SKM-1 (cell line): ENCODE measurements around the gene CKB.

Source experiments
- DNase-seq: peaks from one replicate; lab custom pipeline; 2025; ENCODE audit not compliant: unreplicated experiment; lab: John Stamatoyannopoulos, UW

CKB gene

GRCh38 chr14:103539056-103539825 lies 16.6 kb upstream of the CKB start:
- no peak for DNase-seq

- no peak for DNase-seq
Observed at GRCh38 chr14:103538291-103539055, 15.8 kb upstream of the CKB start.

DNA sequence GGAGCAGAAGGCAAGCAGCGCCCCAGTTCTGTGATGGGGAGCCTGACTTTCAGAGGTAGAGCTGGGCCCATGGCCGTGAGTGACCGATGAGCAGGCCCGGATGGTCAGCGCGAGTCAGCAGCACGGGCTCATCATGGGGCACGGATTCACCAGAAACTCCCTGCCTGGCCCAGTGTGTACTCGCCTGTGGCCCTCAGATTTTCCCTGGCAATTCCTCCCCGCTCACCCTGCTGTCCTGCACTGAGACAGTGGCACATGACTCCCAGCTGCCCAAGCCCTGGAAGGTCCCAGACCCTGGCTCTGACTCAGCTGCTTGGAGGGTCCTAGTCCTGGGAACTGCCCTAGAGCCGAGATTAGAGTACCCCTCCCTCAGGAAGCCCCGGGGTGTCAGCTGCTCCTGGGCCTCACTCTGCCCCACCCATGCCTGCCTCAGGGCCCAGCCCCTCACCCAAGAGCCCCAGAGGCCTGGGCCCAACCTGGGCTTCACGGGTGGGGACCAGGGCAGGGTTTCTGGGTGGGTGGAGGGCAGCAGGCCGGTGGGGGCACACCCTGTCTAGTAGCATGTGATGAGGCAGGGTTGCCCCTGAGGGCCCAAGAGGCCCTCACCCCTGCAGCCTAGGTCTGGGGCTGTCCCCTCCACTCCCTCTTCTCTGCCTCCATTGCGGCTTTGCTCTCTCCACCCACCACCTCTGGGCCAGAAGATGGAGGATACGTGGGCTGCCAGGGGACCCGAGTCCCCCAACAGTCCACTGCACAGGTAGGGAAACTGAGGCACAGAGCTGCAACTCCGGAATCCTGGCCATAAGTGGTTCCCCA lies 14.8 kb upstream of the CKB start:
- DNase-seq = no peak

DNA sequence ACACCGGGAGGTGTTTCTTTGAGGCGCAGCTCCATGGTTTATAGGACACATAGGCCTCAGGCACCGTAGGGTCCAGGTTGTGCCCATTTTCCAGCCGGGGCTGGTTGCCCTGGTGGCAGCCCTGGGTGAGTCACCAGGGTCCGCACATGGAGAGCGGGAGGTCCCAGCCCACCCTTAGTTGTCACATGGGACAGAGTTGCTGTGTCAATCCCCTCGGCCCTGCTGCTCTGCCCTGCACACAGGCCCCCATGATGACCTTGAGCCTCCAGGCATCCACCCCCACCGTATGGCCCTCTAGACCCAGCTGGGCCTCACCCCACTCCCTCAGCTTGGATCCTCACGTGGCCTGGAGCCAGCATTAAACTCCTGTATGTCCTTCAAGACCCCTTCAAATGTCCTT lies 14.1 kb upstream of the CKB start:
- DNase-seq = no peak

GRCh38 chr14:103535891-103536565 lies 13.4 kb upstream of the CKB start:
- no peak for DNase-seq

DNA sequence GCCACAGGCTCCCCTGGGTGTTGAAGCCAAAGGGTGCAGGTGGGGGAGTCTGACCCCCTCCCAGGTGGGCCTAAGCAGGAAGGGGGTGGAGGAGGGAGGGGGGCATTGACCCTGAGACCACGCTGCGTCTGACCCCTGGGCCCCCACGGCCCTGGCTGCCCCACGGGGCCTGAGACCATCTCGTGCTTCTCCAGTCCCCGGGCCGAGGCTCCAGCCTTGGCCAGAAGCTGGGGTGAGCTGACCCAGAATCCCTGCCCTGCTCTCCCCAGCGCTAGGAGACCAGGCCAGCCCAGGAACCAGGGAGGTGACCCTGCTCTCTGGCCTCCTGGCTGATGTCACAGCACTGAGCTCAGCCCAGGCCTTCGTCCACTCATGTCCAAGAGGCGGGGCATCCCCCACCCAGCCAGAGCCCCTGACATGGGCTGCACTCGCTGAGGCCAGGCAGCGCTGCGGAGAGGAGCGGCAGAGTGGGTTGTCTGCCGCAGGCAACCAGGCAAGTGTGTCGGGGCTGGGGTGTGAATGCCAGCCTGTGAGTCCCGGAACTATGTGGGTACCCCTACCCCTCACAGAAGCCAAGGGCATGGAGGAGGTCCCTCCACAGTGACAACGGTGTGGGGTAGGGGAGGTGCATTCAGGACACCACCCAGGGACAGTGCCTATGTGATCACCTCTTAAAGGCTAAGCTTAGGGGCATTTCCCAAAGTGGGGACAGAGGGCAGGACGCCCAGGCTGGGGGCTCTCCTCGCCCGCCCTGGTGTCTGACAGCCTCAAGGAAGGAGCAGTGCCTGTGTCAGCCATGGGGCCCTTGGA lies 12.7 kb upstream of the CKB start:
- DNase-seq = no peak

DNA sequence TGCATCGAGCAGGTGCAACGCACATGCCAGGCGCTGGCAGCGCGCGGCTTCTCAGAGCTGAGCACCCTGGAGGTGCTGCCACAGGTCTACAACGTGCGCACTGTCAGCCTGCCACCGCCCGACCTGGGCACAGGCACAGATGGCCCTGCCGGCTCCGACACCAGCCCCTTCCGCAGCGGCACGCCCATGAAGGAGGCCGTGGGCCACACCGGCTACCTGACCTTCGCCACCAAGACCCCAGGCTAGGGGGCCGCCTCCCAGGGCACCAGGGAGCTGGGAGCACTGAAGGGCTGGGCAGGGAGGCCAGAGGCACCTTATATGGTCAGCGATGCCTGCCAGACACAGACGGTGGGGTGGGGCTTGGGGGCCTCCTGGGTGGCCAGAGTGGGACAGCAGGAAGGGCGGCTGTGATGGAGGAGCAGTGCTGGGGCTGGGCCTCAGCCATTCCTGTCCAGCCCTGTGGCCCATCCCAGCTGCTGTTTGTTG lies 12.0 kb upstream of the CKB start:
- DNase-seq = no peak

GRCh38 chr14:103533999-103534575 lies 11.5 kb upstream of the CKB start:
- DNase-seq = no peak

- DNase-seq = no peak
Observed at GRCh38 chr14:103533137-103533998, 10.7 kb upstream of the CKB start.

DNA sequence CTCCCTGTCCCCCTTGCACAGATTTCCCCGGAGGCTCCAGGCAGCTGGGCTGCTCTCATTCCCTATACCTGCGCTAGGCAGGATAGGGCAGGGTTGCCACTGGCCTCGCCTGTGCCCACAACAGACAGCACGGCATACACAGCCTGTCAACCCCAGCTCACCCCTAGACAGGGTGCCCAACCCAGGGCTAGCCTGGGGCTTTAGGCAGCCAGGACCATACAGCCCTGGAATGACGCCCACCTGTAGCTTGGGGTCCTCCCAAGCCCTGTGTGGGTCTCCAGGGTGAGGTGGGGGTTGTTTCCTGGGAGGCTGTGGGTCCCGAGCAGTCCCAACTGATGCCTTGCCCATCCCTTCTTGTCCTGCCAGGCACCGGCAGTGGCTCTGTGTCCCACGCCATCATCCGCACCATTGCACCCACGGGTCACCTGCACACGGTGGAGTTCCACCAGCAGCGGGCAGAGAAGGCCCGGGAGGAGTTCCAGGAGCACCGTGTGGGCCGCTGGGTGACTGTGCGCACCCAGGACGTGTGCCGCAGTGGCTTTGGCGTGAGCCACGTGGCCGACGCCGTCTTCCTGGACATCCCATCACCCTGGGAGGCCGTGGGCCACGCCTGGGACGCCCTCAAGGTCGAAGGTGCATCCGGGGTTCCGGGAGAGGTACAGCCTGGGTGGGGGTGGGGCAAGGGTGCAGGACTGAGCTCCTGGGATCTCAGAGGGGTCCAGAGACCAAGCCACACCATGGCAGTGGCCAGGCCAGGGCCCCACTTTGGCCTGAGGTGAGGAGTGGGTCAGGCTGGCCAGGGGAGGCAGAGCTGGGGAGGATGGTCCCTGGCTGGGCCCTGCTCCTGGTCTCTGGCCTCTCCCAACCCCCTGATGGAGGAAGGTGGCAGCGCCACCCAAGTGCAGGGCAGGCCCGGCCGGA lies 9.8 kb upstream of the CKB start:
- no peak for DNase-seq

DNA sequence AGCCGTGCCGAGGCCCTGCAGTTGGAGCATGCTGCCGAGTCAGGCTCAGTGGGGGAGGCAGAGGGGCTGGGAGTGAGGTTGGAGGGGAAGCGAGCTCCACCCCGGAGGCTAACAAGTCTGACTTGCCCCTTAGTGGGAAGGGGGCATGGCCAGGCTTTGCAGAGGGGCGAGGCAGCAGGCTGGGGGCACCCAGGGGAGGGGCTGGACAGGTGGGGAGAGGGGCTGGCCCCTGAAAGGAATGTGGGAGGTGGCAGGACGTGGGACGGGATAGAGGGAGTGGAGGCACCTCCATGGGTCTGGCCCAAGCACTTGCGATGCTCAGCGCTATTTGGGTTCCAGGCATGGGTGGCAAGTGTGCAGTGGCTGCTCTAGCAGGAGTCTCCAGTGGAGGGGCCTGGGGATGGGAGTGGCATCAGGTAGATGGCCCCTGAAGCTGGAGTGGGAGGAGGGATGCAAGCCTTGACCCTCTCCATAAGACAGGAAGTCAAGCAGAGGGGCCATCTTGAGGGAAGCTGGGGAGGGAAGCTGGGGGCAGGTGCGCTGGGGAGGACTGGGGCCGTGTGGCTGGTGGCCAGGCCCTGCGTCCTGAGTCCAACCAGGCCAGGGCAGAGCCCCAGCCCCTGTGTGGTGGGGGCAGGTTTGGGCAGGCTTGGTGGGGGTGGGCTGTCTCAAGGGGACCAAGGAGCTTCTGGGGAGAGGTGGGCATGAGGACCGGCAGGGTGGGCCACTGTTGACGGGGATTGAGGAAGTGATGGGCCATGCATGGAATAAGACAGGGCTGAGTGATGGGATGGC lies 9.0 kb upstream of the CKB start:
- DNase-seq = no peak

GRCh38 chr14:103530831-103531230 lies 8.2 kb upstream of the CKB start:
- no peak for DNase-seq

DNA sequence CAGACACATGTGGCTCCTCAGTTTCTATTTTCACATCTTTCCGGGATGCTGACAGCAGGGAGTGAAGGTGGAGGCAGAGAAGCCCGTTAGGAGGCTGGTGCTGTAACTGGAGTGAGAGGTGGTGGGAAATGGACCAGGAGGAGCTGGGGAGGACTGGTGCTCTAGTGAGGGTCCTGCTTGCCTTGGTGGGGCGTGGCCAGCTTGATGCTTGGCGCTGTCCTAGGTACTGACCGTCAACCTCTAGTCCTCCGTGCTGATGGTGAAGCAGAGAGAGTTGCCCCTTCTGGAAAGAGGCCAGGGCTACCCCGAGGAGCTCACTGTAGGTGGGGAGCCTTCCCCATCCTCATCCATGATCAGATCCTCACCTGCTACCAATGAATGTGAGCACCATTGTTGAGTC lies 7.8 kb upstream of the CKB start:
- DNase-seq = no peak

- no peak for DNase-seq
Observed at GRCh38 chr14:103529383-103530365, 7.0 kb upstream of the CKB start.

DNA sequence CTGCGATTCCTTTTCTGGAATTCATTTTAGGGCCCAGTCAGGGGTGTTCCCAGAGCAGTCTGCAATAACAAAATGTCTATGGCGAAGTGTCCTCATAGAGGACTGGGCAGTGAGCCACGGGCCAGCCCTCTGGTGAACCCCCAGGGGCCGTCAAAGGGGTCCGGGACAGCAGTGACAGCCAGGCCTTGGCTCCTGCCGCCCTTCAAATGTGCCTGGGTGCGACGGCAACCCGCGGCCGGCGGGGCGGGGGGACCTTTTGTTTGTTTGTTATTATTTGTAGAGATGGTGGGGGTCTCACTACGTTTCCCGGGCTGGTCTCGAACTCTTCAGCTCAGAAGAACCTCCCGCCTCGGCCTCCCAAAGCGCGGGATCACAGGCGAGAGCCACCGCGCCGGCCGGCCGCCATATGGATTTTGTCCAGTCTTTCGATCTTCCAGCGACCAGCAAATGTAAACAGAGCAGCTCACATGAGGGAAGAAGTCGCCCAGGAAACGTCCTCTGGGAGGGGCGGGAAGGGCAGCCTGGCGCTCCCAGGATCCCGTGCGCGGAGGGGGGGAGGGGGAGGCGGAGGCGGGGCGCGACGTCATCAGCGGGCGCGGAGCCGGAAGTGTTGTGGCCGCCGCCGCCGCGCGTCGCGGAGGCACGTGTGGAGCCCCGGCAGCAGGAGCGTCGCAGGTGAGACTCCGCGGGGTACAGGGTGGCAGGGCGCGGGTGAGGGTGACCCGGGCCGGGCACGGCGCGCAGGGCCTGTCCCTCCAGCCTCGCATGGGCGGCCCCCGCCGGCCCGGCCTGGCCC lies 6.2 kb upstream of the CKB start, which contains the start of gene TRMT61A:
TRMT61A (plus strand) TSS at position 610 of the 796 bp plus-strand sequence. CDS start 783 bp downstream, outside the sequence.
- peak; percentile 29 for DNase-seq
